ENCODE measurements around the gene GNG2. TPM values are rescaled to one million over a fixed set of nuclear protein-coding genes. Genes with fewer than 3 reads are reported as not detected.
A peak's percentile ranks its signal among the peaks of the same experiment; 100 is the strongest.

GNG2 gene
- total and polyA plus RNA-seq, 7 donors, result 1.4 to 8.2 (median 2.1) TPM

DNA sequence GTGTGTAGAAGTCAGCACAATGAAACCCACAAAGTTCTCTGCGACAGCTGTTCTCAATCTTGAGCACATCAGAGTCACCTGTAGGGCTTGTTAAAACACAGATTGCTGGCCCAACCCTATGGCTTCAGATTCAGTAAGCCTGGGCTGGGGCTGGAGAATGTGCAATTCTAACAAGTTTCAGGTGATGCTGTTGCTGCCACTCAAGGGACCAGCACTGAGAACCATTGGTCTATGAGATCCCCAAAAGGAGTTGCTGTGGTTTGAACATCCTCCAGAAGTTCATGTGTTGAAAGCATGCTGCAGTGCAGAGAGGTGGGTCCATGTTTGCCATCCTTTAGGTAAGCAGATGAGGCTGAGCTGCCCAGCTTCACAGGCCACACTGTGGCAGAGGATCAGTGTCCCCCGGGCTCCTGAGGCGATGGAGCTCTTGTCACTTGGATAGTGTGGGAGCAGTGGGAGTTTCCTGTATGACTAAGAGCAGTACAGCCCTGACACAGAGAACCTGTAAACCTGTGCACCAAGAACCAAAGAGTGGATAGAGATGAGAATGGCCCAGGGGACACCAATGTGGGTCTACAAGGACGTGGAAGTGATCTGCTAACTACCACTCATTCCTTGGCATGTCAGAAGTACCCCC, 120.9 kb downstream of the GNG2 start:
- no peak for DNase-seq
- no peak overlapping the region for H3K4me3 ChIP-seq
- H3K27me3 ChIP-seq (ENCODE audit: insufficient read depth in 3 of 3, low read length in 2 of 3), result no peaks in the 10 kb centered on the region
- H3K9me3 ChIP-seq, result no peaks in the 10 kb centered on the region
- TF ChIP-seq CTCF (IDR thresholded peaks at IDR 0.05), result no peak
- H3K27ac ChIP-seq, result no peak overlapping the region
- no peaks in the 10 kb centered on the region for H3K36me3 ChIP-seq (ENCODE audit: insufficient read depth in 1 of 2, low read depth in 1 of 2)
- intact Hi-C loops (cut with DNase I), result no loop called here
- H3K4me1 ChIP-seq, result no peaks in the 10 kb centered on the region
- ATAC-seq, result no peak
- WGBS, 3 donors, result 87 to 90% (median 89%) methylated on average over 4 of the region's 4 CpGs

- peaks cover 20% of the 10 kb centered on the region for H3K4me1 ChIP-seq
- WGBS, 3 donors, result 67 to 83% (median 75%) methylated on average over 1 of the region's 1 CpG
- DNase-seq, result no peak
Observed at GRCh38 chr14:51988221-51988620, 127.8 kb downstream of the GNG2 start.

DNA sequence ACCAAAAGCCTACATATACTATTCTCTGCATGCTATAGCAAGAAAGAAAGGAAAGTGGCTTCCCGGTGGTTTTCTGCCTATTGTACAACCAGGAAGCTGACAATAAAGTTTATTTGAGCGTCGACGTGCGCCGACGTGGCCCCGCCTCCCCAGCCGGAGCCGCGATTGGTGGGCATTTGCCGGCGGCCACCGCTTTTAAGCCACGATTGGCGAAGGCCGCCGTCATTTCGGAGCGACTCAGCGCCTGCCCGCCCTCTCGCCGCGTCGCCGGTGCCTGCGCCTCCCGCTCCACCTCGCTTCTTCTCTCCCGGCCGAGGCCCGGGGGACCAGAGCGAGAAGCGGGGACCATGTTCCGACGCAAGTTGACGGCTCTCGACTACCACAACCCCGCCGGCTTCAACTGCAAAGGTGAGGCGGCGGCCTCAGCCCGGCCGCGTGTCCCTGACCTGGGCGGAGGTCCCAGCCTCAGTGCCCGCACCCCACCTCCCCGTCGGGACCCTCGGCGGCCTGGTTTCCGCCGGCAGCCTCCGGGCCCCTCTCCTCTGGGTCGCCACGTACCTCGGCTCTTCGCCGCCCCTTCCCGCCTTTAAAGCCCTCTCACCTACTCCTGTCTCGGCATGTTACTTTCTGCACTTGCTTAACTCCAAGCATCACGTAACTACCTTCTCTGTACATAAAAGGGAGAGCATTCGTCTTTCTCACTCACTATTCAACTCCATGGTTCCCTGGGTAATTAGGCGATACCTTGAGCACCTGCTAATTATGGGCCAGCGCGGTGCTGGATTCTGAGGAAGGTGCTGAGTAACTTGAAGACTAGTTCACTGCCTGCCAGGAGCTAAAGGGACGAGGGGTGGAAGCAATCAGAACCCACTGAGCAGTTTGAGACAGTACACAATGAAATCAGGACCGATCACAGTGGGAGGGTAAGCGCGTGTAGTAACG, 129.2 kb downstream of the GNG2 start, which contains the start of gene RTRAF:
RTRAF (plus strand) TSS at position 254 of the 942 bp plus-strand sequence; CDS start at position 348, 94 bp downstream.
- peaks cover 20% of the 10 kb centered on the region for H3K4me1 ChIP-seq

More at GRCh38 chr14:51988221-51988620, 127.8 kb downstream of the GNG2 start:
- no peaks in the 10 kb centered on the region for H3K27me3 ChIP-seq (ENCODE audit: insufficient read depth in 3 of 3, low read length in 2 of 3)
- H3K36me3 ChIP-seq (ENCODE audit: insufficient read depth in 1 of 2, low read depth in 1 of 2), result peaks cover 0 to 20% of the 10 kb centered on the region in 2 donors
- no peak for TF ChIP-seq CTCF (IDR thresholded peaks at IDR 0.05)
- peak overlapping the region; percentile 91 for H3K27ac ChIP-seq
- no peaks in the 10 kb centered on the region for H3K9me3 ChIP-seq
- ATAC-seq, result no peak
- intact Hi-C loops (cut with DNase I), result no loop called here
- no peak overlapping the region for H3K4me3 ChIP-seq

DNA sequence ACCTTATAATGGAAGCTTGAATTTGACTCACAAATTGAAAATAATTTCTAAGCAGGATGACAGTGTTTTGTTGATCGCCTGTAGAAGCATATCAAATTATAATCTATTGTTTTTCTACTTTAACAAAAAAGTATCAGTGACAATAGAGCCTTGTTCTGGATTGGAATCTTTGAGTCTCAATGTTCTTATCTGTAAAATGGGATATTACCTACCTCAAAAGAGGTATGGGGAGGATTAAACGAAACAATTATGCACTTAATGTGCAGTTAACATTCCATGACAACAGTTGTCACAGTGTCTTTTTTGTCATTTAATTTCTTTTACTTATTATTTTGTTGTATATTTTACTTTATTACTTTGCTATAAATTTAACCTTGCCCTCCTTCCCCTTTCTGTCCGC, 130.1 kb downstream of the GNG2 start:
- Histone ChIP-seq H3K27ac (peak overlapping the region; percentile 91), H3K4me1 (peaks cover 20% of the 10 kb centered on the region), H3K27me3 (ENCODE audit: insufficient read depth in 3 of 3, low read length in 2 of 3) (no peaks in the 10 kb centered on the region), H3K36me3 (ENCODE audit: insufficient read depth in 1 of 2, low read depth in 1 of 2) (peaks cover 0 to 43% of the 10 kb centered on the region in 2 donors), H3K9me3 (no peaks in the 10 kb centered on the region), H3K4me3 (peak overlapping the region; percentile 93)
- DNase-seq, result no peak
- intact Hi-C loops (cut with DNase I), result no loop called here
- no peak for TF ChIP-seq CTCF (IDR thresholded peaks at IDR 0.05)
- ATAC-seq, result no peak
- 61 to 67% (median 65%) methylated on average over 3 of the region's 3 CpGs for WGBS, 3 donors

More for the DNA sequence above, 129.2 kb downstream of the GNG2 start, which contains the start of gene RTRAF:
- Histone ChIP-seq H3K27ac (peak within 1 kb of the TSS; percentile 91), H3K9me3 (no peaks in the 10 kb centered on the region), H3K36me3 (ENCODE audit: insufficient read depth in 1 of 2, low read depth in 1 of 2) (peaks cover 0 to 34% of the 10 kb centered on the region in 2 donors), H3K27me3 (ENCODE audit: insufficient read depth in 3 of 3, low read length in 2 of 3) (no peaks in the 10 kb centered on the region), H3K4me3 (peak within 1 kb of the TSS; percentile 93)
- no peak for TF ChIP-seq CTCF (IDR thresholded peaks at IDR 0.05)
- intact Hi-C loops (cut with DNase I), result no loop called here
- WGBS, 3 donors, result 0 to 1% (median 1%) methylated on average over 57 to 72 of the region's 72 CpGs
- ATAC-seq (peak; percentile 99 to 100 (median 100)), DNase-seq (peak; percentile 95 to 97)

Data from psoas muscle (tissue), 8 donors.